Progenitor cell of endocrine pancreas (in vitro differentiated cells): ENCODE measurements around the gene CDH4. TPM values are rescaled to one million over a fixed set of nuclear protein-coding genes. Genes with fewer than 3 reads are reported as not detected.
"Not testable (repeated sequence)": the region's sequence is repeated elsewhere in the genome, so short reads cannot be mapped to it uniquely, and the experiment has no call there.

ENCODE experiments used
- DNase-seq: peaks from one replicate; pipeline ENCODE4 v3.0.0; 2021; ENCODE audit warnings: low spot score; ENCODE audit not compliant: unreplicated experiment
- H3K27ac Mint-ChIP-seq: 2 replicates; pipeline ENCODE4 v1.8.0; 2021; ENCODE audit warnings: mild to moderate bottlenecking, moderate library complexity, mixed read lengths
- H3K27me3 Mint-ChIP-seq: 2 replicates; pipeline ENCODE4 v1.8.0; 2021; ENCODE audit warnings: mixed read lengths
- H3K36me3 Mint-ChIP-seq: 2 replicates; pipeline ENCODE4 v1.8.0; 2022; ENCODE audit warnings: mixed read lengths; ENCODE audit not compliant: insufficient read depth
- H3K4me1 Mint-ChIP-seq: 2 replicates; pipeline ENCODE4 v1.8.0; 2021; ENCODE audit warnings: low read depth, mixed read lengths
- H3K4me3 Mint-ChIP-seq: 2 replicates; pipeline ENCODE4 v1.8.0; 2021; ENCODE audit warnings: low read depth, mild to moderate bottlenecking, moderate library complexity, mixed read lengths
- H3K9me3 Mint-ChIP-seq: 2 replicates; pipeline ENCODE4 v1.8.0; 2021; ENCODE audit warnings: low read depth, mixed read lengths
- CTCF ChIP-seq: fragments of 200-600 bp; sonication (generic); IDR thresholded peaks from one replicate; pipeline ENCODE4 v1.5.0; 2021; ENCODE audit warnings: antibody characterized with exemption, mild to moderate bottlenecking; ENCODE audit not compliant: unreplicated experiment
- total RNA-seq: library from RNA; stranded (reverse); gene quantifications from 2 replicates; pipeline ENCODE4 v1.2.1, GENCODE V29; 2021

The CDH4 gene
- total RNA-seq, 1 donor from 2014 or later, result 0.43 TPM

DNA sequence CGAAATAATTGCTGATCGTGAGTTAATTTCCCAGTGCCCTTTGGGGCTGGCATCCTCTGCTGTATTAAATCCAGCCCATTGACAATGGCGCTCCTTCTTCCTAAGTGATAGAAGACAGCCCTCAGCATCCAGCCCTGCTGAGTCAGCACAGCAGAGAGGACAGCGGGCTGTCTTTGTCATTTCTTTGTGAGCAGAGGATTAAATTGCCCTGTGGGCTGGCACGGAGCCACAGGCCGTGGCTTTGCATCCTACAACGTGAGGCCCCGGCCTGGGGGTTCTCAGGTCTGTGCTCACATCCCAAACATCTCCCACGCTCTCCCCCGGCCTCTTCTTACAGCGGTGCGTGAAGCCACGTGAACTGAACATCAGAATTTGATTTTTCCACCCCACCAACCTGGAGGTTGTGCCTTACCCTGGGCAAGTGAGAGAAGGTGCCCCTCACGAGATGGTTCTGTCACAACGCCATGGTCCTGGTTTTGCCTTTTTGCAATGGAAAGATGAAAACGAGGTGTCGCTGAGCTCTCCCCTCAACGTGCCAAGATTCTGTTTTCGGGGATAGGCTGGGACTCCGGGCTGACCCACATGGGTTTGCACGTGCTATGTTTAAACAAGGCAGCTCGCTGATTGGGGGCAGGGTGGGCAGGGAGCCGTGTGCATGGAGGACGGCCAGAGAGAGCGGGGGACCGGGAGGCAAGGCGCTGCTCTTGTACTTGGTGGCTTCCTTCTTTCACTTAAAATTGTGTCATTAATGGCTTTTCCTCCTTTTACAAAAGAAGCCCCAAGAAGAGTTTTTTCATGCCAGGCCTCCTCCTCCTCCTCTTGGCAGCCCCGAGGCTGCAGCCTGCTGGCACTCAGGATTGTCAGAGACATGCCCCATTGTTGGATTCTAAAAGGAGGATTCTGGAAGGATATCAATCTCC, 19.5 kb downstream of the CDH4 start:
- H3K9me3 Mint-ChIP-seq, result no peaks in the 10 kb centered on the region
- no peak overlapping the region for H3K27ac Mint-ChIP-seq
- H3K27me3 Mint-ChIP-seq, result peaks cover 56% of the 10 kb centered on the region
- no peak for TF ChIP-seq CTCF
- no peak overlapping the region for H3K4me3 Mint-ChIP-seq
- H3K36me3 Mint-ChIP-seq, result no peaks in the 10 kb centered on the region
- DNase-seq, result no peak
- no peaks in the 10 kb centered on the region for H3K4me1 Mint-ChIP-seq

DNA sequence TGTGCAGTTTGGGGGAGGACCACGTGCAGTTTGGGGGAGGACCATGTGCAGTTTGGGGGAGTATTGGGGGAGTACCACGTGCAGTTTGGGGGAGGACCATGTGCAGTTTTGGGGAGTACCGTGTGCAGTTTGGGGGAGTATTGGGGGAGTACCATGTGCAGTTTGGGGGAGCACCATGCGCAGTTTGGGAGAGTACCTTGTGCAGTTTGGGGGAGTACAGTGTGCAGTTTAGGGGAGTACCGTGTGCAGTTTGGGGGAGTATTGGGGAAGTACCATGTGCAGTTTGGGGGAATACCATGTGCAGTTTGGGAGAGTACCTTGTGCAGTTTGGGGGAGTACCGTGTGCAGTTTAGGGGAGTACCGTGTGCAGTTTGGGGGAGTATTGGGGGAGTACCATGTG, 21.0 kb downstream of the CDH4 start:
- not testable (repeated sequence) for H3K9me3 Mint-ChIP-seq, H3K4me3 Mint-ChIP-seq, H3K27ac Mint-ChIP-seq, DNase-seq, H3K4me1 Mint-ChIP-seq, H3K36me3 Mint-ChIP-seq
- H3K27me3 Mint-ChIP-seq, result peaks cover 58% of the 10 kb centered on the region

DNA sequence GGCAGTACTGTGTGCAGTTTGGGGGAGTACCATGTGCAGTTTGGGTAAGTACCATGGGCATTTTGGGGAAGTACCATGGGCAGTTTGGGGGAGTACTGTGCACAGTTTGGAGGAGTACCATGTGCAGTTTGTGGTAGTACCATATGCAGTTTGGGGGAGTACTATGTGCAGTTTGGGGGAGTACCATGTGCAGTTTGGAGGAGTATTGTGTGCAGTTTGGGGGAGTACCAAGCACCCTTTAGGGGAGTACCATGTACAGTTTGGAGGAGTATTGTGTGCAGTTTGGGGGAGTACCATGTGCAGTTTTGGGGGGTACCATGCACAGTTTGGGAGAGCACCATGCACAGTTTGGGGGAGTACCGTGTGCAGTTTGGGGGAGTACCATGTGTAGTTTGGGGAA, 21.6 kb downstream of the CDH4 start:
- not testable (repeated sequence) for H3K4me3 Mint-ChIP-seq, H3K27ac Mint-ChIP-seq, H3K9me3 Mint-ChIP-seq, H3K36me3 Mint-ChIP-seq, DNase-seq
- Mint-ChIP-seq H3K4me1 (peaks cover 10% of the 10 kb centered on the region), H3K27me3 (peaks cover 58% of the 10 kb centered on the region)

DNA sequence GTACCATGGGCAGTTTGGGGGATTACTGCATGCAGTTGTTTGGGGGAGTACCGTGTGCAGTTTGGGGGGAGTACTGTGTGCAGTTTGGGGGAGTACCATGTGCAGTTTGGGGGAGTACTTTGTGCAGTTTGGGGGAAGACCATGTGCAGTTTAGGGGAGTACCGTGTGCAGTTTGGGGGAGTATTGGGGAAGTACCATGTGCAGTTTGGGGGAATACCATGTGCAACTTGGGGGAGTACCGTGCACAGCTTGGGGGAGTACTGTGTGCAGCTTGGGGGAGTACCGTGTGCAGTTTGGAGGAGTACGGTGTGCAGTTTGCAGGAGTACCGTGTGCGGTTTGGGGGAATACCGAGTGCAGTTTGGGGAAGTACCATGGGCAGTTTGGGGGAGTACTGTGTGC, 22.3 kb downstream of the CDH4 start:
- H3K4me3 Mint-ChIP-seq, result no peak overlapping the region
- no peaks in the 10 kb centered on the region for H3K36me3 Mint-ChIP-seq
- H3K27ac Mint-ChIP-seq, result no peak overlapping the region
- H3K27me3 Mint-ChIP-seq, result peaks cover 59% of the 10 kb centered on the region
- no peaks in the 10 kb centered on the region for H3K9me3 Mint-ChIP-seq
- DNase-seq, result no peak
- TF ChIP-seq CTCF, result no peak
- H3K4me1 Mint-ChIP-seq, result peaks cover 11% of the 10 kb centered on the region

GRCh38 chr20:61278296-61278695, 26.2 kb downstream of the CDH4 start:
- peaks cover 4% of the 10 kb centered on the region for H3K9me3 Mint-ChIP-seq
- H3K27me3 Mint-ChIP-seq, result peaks cover 38% of the 10 kb centered on the region
- no peak overlapping the region for H3K4me3 Mint-ChIP-seq
- no peak for DNase-seq
- peaks cover 1% of the 10 kb centered on the region for H3K36me3 Mint-ChIP-seq
- TF ChIP-seq CTCF, result no peak
- H3K4me1 Mint-ChIP-seq, result peaks cover 11% of the 10 kb centered on the region
- H3K27ac Mint-ChIP-seq, result no peak overlapping the region

DNA sequence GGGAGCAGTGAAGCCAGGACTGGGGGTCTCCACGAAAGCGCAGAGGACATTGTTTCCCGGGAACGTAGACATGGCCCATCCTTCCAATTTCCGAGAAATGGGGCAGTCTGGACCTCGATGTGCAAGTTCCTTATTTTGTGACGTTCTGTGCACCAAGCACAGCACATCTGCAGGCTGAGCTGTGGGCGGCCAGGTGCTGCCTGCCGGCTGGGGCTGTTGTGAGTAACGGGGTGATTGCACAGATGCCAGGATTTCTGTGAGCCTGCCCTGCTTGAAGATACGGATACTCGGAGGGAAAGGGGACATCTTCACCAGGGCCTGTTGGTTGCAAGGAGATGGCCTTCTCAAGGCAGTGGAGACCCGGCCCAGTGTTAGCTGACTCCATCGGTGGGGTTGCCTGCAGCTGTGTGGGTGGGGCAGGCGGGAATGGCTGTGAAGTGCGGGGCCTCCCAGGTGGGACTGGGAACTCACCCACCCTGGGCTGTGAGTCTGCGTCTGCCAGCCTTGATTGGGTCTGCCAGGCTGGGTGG, 27.6 kb downstream of the CDH4 start:
- peaks cover 11% of the 10 kb centered on the region for H3K4me1 Mint-ChIP-seq
- peaks cover 4% of the 10 kb centered on the region for H3K9me3 Mint-ChIP-seq
- no peak overlapping the region for H3K4me3 Mint-ChIP-seq

More for the DNA sequence above, 27.6 kb downstream of the CDH4 start:
- Mint-ChIP-seq H3K27ac (peak overlapping the region; percentile 39), H3K36me3 (peaks cover 1% of the 10 kb centered on the region), H3K27me3 (peaks cover 38% of the 10 kb centered on the region)
- no peak for TF ChIP-seq CTCF
- no peak for DNase-seq
